ENCODE measurements around the gene RSPH6A.

The RSPH6A gene

GRCh38 chr19:45814851-45815480 is at the start of gene RSPH6A:
RSPH6A (minus strand) TSS chr19:45815308; CDS start chr19:45815176, 132 bp downstream.
- TF ChIP-seq ZNF169 (tag by site-specific recombination; IDR thresholded peaks at IDR 0.05) (no peak), ELK4 (IDR thresholded peaks at IDR 0.05; ENCODE audit: borderline replicate concordance, low read depth, low read length) (no peak), SCRT2 (tag by site-specific recombination; IDR thresholded peaks at IDR 0.05) (peak; percentile 60; the same call in 1 of the 2 replicates)
- Histone ChIP-seq H3K27ac (ENCODE audit: extremely low read depth, low read depth, low read length) (no peak within 1 kb of the TSS), H3K36me3 (ENCODE audit: control insufficient read depth in 2 of 2, insufficient read depth in 1 of 2, low read length in 2 of 2) (peaks cover 0 to 18% of the 10 kb centered on the region in 2 experiments; a peak in 2 of 3 replicates), H3K4me1 (ENCODE audit: control insufficient read depth, insufficient read depth, low read length) (peaks cover 4% of the 10 kb centered on the region; the same call in 1 of the 2 replicates), H3K4me3 (ENCODE audit: low read depth, low read length) (no peak within 1 kb of the TSS), H3K9me3 (ENCODE audit: control insufficient read depth, insufficient read depth, low read depth, low read length) (no peaks in the 10 kb centered on the region)
- ChIA-PET CTCF (interaction anchor here (1.2 to 1.9 kb wide), 2 partner anchors 10 to 16 kb away, joined by 4 to 11 read pairs; no protein-coding TSS in a partner anchor), POLR2A (interaction anchor here (0.8 to 1.0 kb wide), 4 partner anchors 22 to 48 kb away, joined by 3 to 8 read pairs (median 4); partner anchors contain the start of gene SIX5)

GRCh38 chr19:45864629-45865082 is 49.5 kb upstream of the RSPH6A start:
- POLR2A ChIA-PET: interaction anchor here (1.4 to 3.7 kb wide), 4 partner anchors 17 to 95 kb away, joined by 3 to 39 read pairs (median 22); partner anchors contain the start of genes IRF2BP1, MYPOP and SIX5
- H3K36me3 ChIP-seq (ENCODE audit: control insufficient read depth in 2 of 2, insufficient read depth in 1 of 2, low read length in 2 of 2): peaks cover 6 to 22% of the 10 kb centered on the region in 2 experiments
- H3K9me3 ChIP-seq (ENCODE audit: control insufficient read depth, insufficient read depth, low read depth, low read length): no peaks in the 10 kb centered on the region
- H3K4me3 ChIP-seq (ENCODE audit: low read depth, low read length): peak overlapping the region; percentile 17
- no peak overlapping the region for H3K27ac ChIP-seq (ENCODE audit: extremely low read depth, low read depth, low read length)
- TF ChIP-seq ZNF785 (tag by site-specific recombination; IDR thresholded peaks at IDR 0.05): 0 out of 2 replicates have a peak, but pooled peaks have one; percentile 18
- no peak for TF ChIP-seq REST (tag by site-specific recombination; IDR thresholded peaks at IDR 0.05)
- TF ChIP-seq ZNF266 (tag by site-specific recombination; IDR thresholded peaks at IDR 0.05; ENCODE audit: low read depth): no peak
- TF ChIP-seq ZBTB10 (tag by site-specific recombination; IDR thresholded peaks at IDR 0.05): peak; percentile 45
- TF ChIP-seq ZBTB48 (tag by site-specific recombination; IDR thresholded peaks at IDR 0.05): no peak; the same call in 1 of the 2 replicates
- TF ChIP-seq TCF7L2 (IDR thresholded peaks at IDR 0.05; ENCODE audit: borderline replicate concordance, low read depth, low read length): no peak
- CTCF ChIA-PET: interaction anchor here (0.6 to 6.6 kb wide), 11 partner anchors 9 to 238 kb away, joined by 3 to 91 read pairs (median 4); partner anchors contain the start of genes IRF2BP1, MYPOP and SIX5
- H3K4me1 ChIP-seq (ENCODE audit: control insufficient read depth, insufficient read depth, low read length): peaks cover 10% of the 10 kb centered on the region

- peaks cover 12 to 28% of the 10 kb centered on the region in 2 experiments for H3K36me3 ChIP-seq (ENCODE audit: control insufficient read depth in 2 of 2, insufficient read depth in 1 of 2, low read length in 2 of 2)
- H3K9me3 ChIP-seq (ENCODE audit: control insufficient read depth, insufficient read depth, low read depth, low read length): no peaks in the 10 kb centered on the region
- ChIA-PET POLR2A (interaction anchor here (0.6 to 3.7 kb wide), 20 partner anchors 11 to 737 kb away, joined by 3 to 39 read pairs (median 4); partner anchors contain the start of genes CALM3, CCDC61, CCDC8 and IRF2BP1), CTCF (interaction anchor here (0.6 to 6.6 kb wide), 17 partner anchors 9 to 237 kb away, joined by 3 to 91 read pairs (median 4); partner anchors contain the start of genes IRF2BP1, MYPOP and SIX5)
- peak within 1 kb of the TSS; percentile 29 for H3K4me3 ChIP-seq (ENCODE audit: low read depth, low read length)
- H3K4me1 ChIP-seq (ENCODE audit: control insufficient read depth, insufficient read depth, low read length): peaks cover 10% of the 10 kb centered on the region
- H3K27ac ChIP-seq (ENCODE audit: extremely low read depth, low read depth, low read length): no peak within 1 kb of the TSS
- TF ChIP-seq GLI4 (tag by site-specific recombination; IDR thresholded peaks at IDR 0.05) (0 out of 2 replicates have a peak, but pooled peaks have one; percentile 8), ZIC2 (tag by site-specific recombination; IDR thresholded peaks at IDR 0.05) (peak; percentile 89), ZNF280D (tag by site-specific recombination; IDR thresholded peaks at IDR 0.05) (peak; percentile 74; the same call in 1 of the 2 replicates), ZNF18 (tag by site-specific recombination; IDR thresholded peaks at IDR 0.05) (no peak)
Observed at GRCh38 chr19:45863840-45864628, 48.9 kb upstream of the RSPH6A start, which contains the start of gene FOXA3. FOXA3 (plus strand) TSS chr19:45864326; CDS start chr19:45864457, 131 bp downstream.

Measured in HEK293 (cell line).